Endometrium (tissue), 2 donors: Measurements from ENCODE around the gene PLEKHH2.
"Not testable (repeated sequence)": the region's sequence is repeated elsewhere in the genome, so short reads cannot be mapped to it uniquely, and the experiment has no call there.

ENCODE experiments used
- FAIRE-seq: peaks from 2 replicates; lab custom pipeline; 2012; peaks lifted over from hg19 to GRCh38; lab: Jason Lieb, UNC
- donor health status: control.
- donor health status: control.

PLEKHH2 gene

DNA sequence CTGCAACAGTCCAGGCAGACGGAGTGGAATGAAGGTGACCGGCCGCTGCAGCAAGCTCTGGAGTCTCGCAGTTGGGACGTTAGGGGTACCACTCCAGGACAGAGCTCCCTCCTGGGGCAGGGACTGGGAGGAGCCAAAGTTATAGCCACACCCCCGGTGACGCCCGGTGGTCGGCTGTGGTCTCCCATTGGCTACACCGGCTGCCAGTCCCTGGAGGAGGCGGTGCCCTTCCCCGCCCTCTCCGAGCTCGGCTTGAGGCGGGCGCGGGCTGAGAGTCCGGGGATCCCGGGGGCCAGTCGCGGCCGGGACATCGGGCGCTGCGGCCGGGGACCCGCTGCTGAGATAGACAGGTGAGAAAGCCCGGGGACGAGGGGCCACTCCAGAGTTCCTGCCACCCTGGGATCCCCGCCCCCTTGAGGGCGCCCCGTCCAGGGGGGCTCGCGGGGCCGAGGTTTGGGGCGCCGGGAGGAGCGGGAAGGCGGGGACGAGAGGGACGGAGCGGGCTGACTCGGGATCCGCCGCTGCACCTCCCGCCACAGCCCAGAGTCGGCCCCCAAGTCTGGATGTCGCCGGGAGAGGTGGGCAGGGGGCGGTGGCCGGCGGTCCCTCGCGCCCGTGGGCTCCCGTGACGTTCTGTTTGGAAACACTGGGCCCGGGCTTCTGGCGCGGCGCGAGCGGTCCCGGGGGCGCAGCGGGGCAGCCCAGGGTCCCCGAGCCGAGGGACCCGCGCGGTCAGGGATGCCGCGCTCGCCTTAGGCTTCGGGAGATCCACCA lies at the start of gene PLEKHH2:
Gene PLEKHH2 (plus strand): TSS at position 231 of the 774 bp plus-strand sequence. CDS start 7,414 bp downstream, outside the sequence.
- FAIRE-seq: peak; percentile 8

- FAIRE-seq: no peak
Measured at GRCh38 chr2:43592443-43592842, 44.6 kb upstream of the PLEKHH2 start.

- no peak for FAIRE-seq
Measured at GRCh38 chr2:43593254-43593653, 43.8 kb upstream of the PLEKHH2 start.

GRCh38 chr2:43594875-43595274 lies 42.2 kb upstream of the PLEKHH2 start:
- FAIRE-seq: no peak

DNA sequence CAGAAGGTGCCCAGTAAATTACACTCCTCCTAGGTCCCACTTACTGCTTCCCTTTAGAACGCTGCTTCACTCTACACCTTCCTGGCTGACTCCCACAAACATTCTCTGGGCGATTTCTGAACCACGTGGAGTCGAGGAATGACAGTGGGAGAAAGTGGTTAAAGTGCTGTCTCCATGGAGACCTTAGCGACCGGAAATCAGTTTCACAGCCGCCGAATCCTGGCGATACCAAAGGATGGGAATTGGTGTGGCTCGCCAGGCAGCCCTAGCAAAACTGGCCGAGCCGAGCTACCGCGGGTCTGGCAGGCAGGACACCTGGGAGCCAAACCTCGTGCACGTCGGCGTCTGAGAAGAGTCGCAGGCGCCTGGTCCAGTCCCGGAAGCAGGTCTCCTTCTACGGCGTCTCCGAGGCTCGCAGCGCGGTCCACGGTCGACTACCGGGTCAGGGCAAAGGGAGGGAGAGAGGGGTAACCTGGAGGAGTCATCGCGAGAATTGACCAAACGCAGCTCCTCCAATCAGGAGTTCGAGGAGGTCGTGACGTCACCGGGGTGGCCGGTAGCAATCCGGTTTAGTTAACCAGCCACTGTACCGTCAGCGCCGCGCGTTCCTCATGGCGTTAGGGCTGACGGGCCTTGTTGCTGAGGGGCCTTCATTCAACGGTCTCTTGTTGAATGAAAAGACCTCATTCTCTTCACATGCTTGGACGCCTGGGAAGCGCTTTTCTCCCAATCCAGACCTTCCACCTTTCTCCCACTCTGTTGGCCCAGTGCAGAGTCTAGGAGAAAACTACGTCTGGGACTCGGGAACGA lies 41.3 kb upstream of the PLEKHH2 start, which contains the start of gene THADA:
Gene THADA (minus strand): TSS at position 436 of the 810 bp plus-strand sequence. CDS start 3,646 bp downstream, outside the sequence.
- FAIRE-seq: peak; percentile 41

GRCh38 chr2:43600596-43600995 lies 36.5 kb upstream of the PLEKHH2 start:
- FAIRE-seq: not testable (repeated sequence)

- no peak for FAIRE-seq
Measured at GRCh38 chr2:43604674-43605073, 32.4 kb upstream of the PLEKHH2 start.

GRCh38 chr2:43605079-43605655 lies 31.9 kb upstream of the PLEKHH2 start:
- peak; percentile 82 for FAIRE-seq

- FAIRE-seq: no peak
Measured at GRCh38 chr2:43605851-43606250, 31.2 kb upstream of the PLEKHH2 start.

- no peak for FAIRE-seq
Measured at GRCh38 chr2:43609290-43609918, 27.7 kb upstream of the PLEKHH2 start.

DNA sequence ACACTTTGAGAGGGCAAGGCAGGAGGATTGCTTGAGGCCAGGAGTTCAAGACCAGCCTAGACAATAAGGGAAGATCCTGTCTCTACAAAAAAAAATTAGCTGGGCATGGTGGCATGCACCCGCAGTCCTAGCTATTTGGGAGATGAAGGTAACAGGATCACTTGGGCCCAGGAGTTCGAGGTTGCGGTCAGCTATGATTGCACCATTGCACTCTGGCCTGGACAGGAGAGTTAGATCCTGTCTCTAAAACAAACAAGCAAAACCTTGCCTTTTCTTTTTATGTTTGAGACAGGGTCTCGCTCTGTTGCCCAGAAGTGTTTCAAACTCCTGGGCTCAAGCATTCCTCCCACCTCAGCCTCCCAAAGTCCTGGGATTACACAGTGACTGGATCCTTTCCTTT lies 26.7 kb upstream of the PLEKHH2 start:
- FAIRE-seq: no peak

DNA sequence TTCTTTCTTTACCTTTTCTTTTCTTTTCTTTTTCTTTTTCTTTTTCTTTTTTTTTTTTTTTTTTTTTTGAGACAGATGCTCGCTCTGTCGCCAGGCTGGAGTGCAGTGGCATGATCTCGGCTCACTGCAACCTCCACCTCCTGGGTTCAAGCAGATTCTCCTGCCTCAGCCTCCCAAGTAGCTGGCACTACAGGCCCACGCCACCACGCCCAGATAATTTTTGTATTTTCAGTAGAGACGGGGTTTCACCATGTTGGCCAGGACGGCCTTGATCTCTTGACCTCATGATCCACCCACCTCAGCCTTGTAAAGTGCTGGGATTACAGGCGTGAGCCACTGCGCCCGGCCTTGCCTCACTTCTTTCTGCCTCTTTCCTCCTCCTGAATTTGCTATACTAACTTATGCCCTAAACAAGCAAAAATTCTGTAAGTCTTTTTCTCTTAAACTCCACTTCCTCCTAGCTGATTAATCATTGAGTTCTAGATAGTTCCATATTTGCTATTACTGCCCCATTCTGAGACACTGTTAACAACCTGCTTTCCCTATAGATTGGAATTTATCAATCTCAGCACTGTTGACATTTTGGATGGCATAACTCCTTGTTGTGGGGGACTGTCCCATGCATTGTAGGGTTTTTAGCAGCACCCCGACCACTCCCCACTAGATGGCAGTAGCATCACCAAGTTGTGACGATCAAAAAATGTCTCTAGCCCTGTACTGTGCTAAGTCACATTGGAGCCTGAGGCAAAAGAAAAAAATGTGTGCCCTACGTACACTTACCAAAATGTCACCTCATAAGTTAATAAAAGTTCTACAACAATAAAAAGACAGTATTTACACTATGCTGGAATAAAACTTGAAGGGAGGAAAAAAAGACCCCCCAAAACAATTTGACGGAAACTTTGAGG lies 24.8 kb upstream of the PLEKHH2 start:
- FAIRE-seq: peak; percentile 78

GRCh38 chr2:43612944-43613343 lies 24.1 kb upstream of the PLEKHH2 start:
- FAIRE-seq: no peak

- no peak for FAIRE-seq
Measured at GRCh38 chr2:43616967-43617680, 19.9 kb upstream of the PLEKHH2 start.

GRCh38 chr2:43619511-43619910 lies 17.5 kb upstream of the PLEKHH2 start:
- no peak for FAIRE-seq

- no peak for FAIRE-seq
Measured at GRCh38 chr2:43622931-43623451, 14.1 kb upstream of the PLEKHH2 start.

GRCh38 chr2:43631618-43632317 lies 5.3 kb upstream of the PLEKHH2 start:
- no peak for FAIRE-seq

DNA sequence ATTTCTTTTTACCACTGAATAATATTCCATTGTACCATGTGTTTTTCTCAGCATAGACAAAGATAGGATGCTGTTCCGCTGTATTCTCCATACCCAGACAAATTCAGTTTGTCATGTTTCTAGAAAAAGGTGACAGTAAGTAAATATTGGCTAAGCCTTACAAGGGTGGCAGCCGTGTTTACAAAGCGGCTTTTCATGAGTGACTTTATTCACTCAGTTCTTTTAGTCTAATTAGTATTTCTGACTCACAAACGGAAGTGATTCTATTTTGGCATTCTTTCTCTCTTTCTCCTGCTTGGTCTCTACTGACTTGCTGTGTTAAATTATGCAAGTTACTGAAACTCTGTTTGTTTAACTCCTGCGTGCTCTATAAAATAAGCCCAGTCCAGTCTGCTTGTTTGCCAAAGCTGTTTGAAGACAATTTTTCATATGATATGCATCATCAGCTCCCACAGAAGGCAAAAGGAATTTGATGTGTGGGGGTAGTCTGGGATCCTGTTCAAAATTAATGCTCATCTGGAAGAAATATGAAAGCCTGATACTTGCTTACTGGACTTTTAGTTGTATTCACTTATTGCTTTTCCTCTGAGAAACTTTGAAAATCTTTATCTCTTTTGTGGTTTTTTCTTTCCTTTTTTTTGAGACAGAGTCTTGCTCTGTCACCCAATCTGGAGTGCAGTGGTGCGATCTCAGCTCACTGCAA lies 2.3 kb upstream of the PLEKHH2 start:
- peak; percentile 94 for FAIRE-seq

DNA sequence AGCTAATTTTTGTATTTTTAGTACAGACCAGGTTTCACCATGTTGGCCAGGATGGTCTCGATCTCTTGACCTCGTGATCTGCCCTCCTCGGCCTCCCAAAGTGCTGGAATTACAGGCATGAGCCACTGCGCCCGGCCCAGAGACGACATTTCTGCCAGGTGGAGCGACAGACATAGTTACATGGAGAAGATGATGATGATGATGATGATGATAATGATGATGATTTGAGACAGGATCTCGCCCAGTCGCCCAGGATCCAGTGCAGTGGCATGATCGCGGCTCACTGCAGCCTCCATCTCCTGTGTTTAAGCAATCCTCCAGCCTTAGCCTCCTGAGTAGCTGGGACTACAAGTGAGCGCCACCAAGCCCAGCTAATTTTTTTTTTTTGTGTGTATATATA lies 907 bp upstream of the PLEKHH2 start:
- not testable (repeated sequence) for FAIRE-seq
